Psoas muscle (tissue), 8 donors: Measurements from ENCODE around the gene MMP11. TPM values are rescaled to one million over a fixed set of nuclear protein-coding genes. Genes with fewer than 3 reads are reported as not detected.

Source experiments
- ATAC-seq, 4 donors: fragments of 200-7000 bp; cut with Tn5 transposase; one replicate each; pipeline ENCODE4 v1.9.1; 2020; ENCODE audit warnings: moderate library complexity in 3 of 4, mild to moderate bottlenecking in 2 of 4
- DNase-seq, 2 donors: peaks; one replicate each; pipeline ENCODE4 v3.0.0-alpha.2; 2020
- H3K27ac ChIP-seq: fragments of 200-600 bp; one replicate; pipeline ENCODE4 v1.8.0; 2022
- H3K27me3 ChIP-seq, 3 donors: fragments of 200-600 bp in 1 of 3; one replicate each; pipeline versions ENCODE4 v1.6.1 to v1.8.0; 2013 to 2022; ENCODE audit warnings: low read length in 2 of 3, mild to moderate bottlenecking in 2 of 3, moderate library complexity in 1 of 3; ENCODE audit not compliant: insufficient read depth in 3 of 3
- H3K36me3 ChIP-seq, 2 donors: fragments of 200-600 bp in 1 of 2; one replicate each; pipeline versions ENCODE4 v1.6.1 to v1.8.0; 2013 to 2022; ENCODE audit warnings: low read depth in 1 of 2, mild to moderate bottlenecking in 1 of 2, moderate library complexity in 1 of 2; ENCODE audit not compliant: insufficient read depth in 1 of 2
- H3K4me1 ChIP-seq: fragments of 200-600 bp; one replicate; pipeline ENCODE4 v1.8.0; 2022
- H3K4me3 ChIP-seq: fragments of 200-600 bp; one replicate; pipeline ENCODE4 v1.8.0; 2022; ENCODE audit warnings: mild to moderate bottlenecking
- H3K9me3 ChIP-seq: fragments of 200-600 bp; one replicate; pipeline ENCODE4 v1.8.0; 2022
- CTCF ChIP-seq: fragments of 200-600 bp; IDR thresholded peaks from one replicate; pipeline ENCODE4 v1.8.0; 2022; ENCODE audit warnings: antibody characterized with exemption
- whole genome bisulfite sequencing, 3 donors: extraction: QIAGEN DNeasy Blood & Tissue Kit; methylation state at CpG; one replicate each; pipeline versions ENCODE4 v1.1.6 to v1.1.7; 2013; 5-methylcytosine and 5-hydroxymethylcytosine counted together
- intact Hi-C, 2 donors: fragments of 100-400 bp; cut with DNase I; formaldehyde crosslinking; loops; one replicate each; pipeline versions ENCODE4 v1.11.0 to v1.14.2; 2022
- polyA plus RNA-seq, 3 donors: library from polyadenylated mRNA; stranded (reverse); fragments of 200-250 nt; gene quantifications; one replicate each; pipeline ENCODE4 v1.2.3, GENCODE V29; 2013
- total RNA-seq, 4 donors: library from RNA; stranded (reverse); fragmentation: NEBNext Ultra II Directional in 2 of 4; extraction: Animal tissue kit (Norgen Biotek cat#: 25700) in 2 of 4; gene quantifications; one replicate each; pipeline versions ENCODE4 v1.2.1 to v1.2.4, GENCODE V29; 2021 to 2023
- donor health status: healthy with polysubstance abuse.
- donor health status: DM: no; HTN: no; CAD: no; lungs with moderate emphysema.
- donor health status: Bipolar disorder and iron deficiency.
- donor health status: healthy.
- donor health status: DM: yes; HTN: yes; CAD: no.
- donor health status: DM: no; HTN: no; CAD: no.
- donor health status: DM: no; HTN: no; CAD: no.
- donor health status: DM: yes; HTN: yes; CAD: no.

The MMP11 gene
- total and polyA plus RNA-seq, 7 donors = 0.35 to 2.9 (median 1.3) TPM

GRCh38 chr22:23767303-23767672 lies 5.4 kb upstream of the MMP11 start:
- peak overlapping the region; percentile 79 for H3K4me3 ChIP-seq
- H3K9me3 ChIP-seq = no peaks in the 10 kb centered on the region
- peak; percentile 11 to 29 (median 12) for ATAC-seq
- no peaks in the 10 kb centered on the region for H3K27me3 ChIP-seq
- H3K27ac ChIP-seq = peak overlapping the region; percentile 98
- 1 to 6% (median 3%) methylated on average over 21 to 27 of the region's 27 CpGs for WGBS, 3 donors
- H3K36me3 ChIP-seq = peaks cover 0 to 20% of the 10 kb centered on the region in 2 donors
- peaks cover 31% of the 10 kb centered on the region for H3K4me1 ChIP-seq
- DNase-seq = peak in 1 of 2 donors; percentile 60
- intact Hi-C loops = loop anchor here (5.0 kb wide), 3 partner anchors 80 to 225 kb away; no protein-coding TSS in a partner anchor
- TF ChIP-seq CTCF = no peak

- no peaks in the 10 kb centered on the region for H3K27me3 ChIP-seq
- ATAC-seq = peak; percentile 78 to 87 (median 82)
- WGBS, 3 donors = 0 to 1% (median 1%) methylated on average over 46 to 63 of the region's 63 CpGs
- peak within 1 kb of the TSS; percentile 98 for H3K27ac ChIP-seq
- DNase-seq = peak; percentile 89 to 95
- intact Hi-C loops = loop anchor here (1.0 to 5.0 kb wide), 4 partner anchors 79 to 226 kb away; no protein-coding TSS in a partner anchor
- TF ChIP-seq CTCF = peak; percentile 87
- H3K36me3 ChIP-seq = peaks cover 0 to 20% of the 10 kb centered on the region in 2 donors
- peak within 1 kb of the TSS; percentile 79 for H3K4me3 ChIP-seq
- H3K9me3 ChIP-seq = no peaks in the 10 kb centered on the region
- peaks cover 33% of the 10 kb centered on the region for H3K4me1 ChIP-seq
These were observed 4.7 kb upstream of the MMP11 start, which contains the start of gene CHCHD10 for GRCh38 chr22:23767673-23768548. TSS of gene CHCHD10 (minus strand) at chr22:23767972. CDS start at chr22:23767874, 98 bp downstream.

- TF ChIP-seq CTCF = no peak
- Histone ChIP-seq H3K36me3 (peaks cover 0 to 14% of the 10 kb centered on the region in 2 donors), H3K9me3 (no peaks in the 10 kb centered on the region), H3K4me3 (no peak overlapping the region), H3K4me1 (peaks cover 33% of the 10 kb centered on the region), H3K27ac (peak overlapping the region; percentile 98), H3K27me3 (no peaks in the 10 kb centered on the region)
- intact Hi-C loops = loop anchor here (5.0 kb wide), 3 partner anchors 78 to 227 kb away; no protein-coding TSS in a partner anchor
- ATAC-seq (no peak), DNase-seq (no peak)
- 75 to 82% (median 81%) methylated on average over 5 to 6 of the region's 6 CpGs for WGBS, 3 donors
These were observed 3.2 kb upstream of the MMP11 start for GRCh38 chr22:23769321-23769965.

GRCh38 chr22:23772315-23772648 lies 367 bp upstream of the MMP11 start:
- Histone ChIP-seq H3K4me3 (peak overlapping the region; percentile 68), H3K36me3 (no peaks in the 10 kb centered on the region), H3K4me1 (peaks cover 15% of the 10 kb centered on the region), H3K9me3 (no peaks in the 10 kb centered on the region), H3K27me3 (no peaks in the 10 kb centered on the region), H3K27ac (no peak overlapping the region)
- no peak for ATAC-seq
- WGBS, 3 donors = 9 to 22% (median 15%) methylated on average over 6 of the region's 6 CpGs
- intact Hi-C loops = no loop called here
- no peak for DNase-seq
- no peak for TF ChIP-seq CTCF
